Neural cell (in vitro differentiated cells): Measurements from ENCODE around the gene LSAMP. TPM values are rescaled to one million over a fixed set of nuclear protein-coding genes. Genes with fewer than 3 reads are reported as not detected.

ENCODE experiments used
- H2AFZ ChIP-seq: fragments of 200-600, 300-800 bp; sonication (generic), shearing (Covaris generic); 2 replicates; pipeline ENCODE4 v1.6.0; 2014; ENCODE audit warnings: low read depth, mild to moderate bottlenecking, antibody characterized with exemption, low read length, moderate library complexity
- H3F3A ChIP-seq: fragments of 200-600 bp; shearing (Covaris generic); 2 replicates; pipeline ENCODE4 v1.6.1; 2016; ENCODE audit warnings: mild to moderate bottlenecking, moderate library complexity, mixed read lengths, antibody characterized with exemption, low read length; ENCODE audit not compliant: insufficient read depth, poor library complexity, severe bottlenecking
- H3K27ac ChIP-seq: fragments of 200-600, 300-800 bp; sonication (generic), shearing (Covaris generic); 2 replicates; pipeline ENCODE4 v1.5.1; 2014; ENCODE audit warnings: mild to moderate bottlenecking, low read length, moderate library complexity
- H3K27me3 ChIP-seq: fragments of 300-800, 200-600 bp; sonication (generic), shearing (Covaris generic); 2 replicates; pipeline ENCODE4 v1.6.0; 2014; ENCODE audit warnings: mild to moderate bottlenecking, low read depth, low read length, moderate library complexity; ENCODE audit not compliant: insufficient read depth
- H3K36me3 ChIP-seq: fragments of 300-800, 200-600 bp; sonication (generic), shearing (Covaris generic); 2 replicates; pipeline ENCODE4 v1.5.1; 2014; ENCODE audit warnings: mild to moderate bottlenecking, antibody characterized with exemption, low read length, moderate library complexity; ENCODE audit not compliant: insufficient read depth
- H3K4me2 ChIP-seq: fragments of 300-800, 200-600 bp; sonication (generic), shearing (Covaris generic); 2 replicates; pipeline ENCODE4 v1.6.0; 2014; ENCODE audit warnings: mild to moderate bottlenecking, low read length
- H3K4me3 ChIP-seq: fragments of 300-800, 200-600 bp; sonication (generic), shearing (Covaris generic); 2 replicates; pipeline ENCODE4 v1.5.1; 2014; ENCODE audit warnings: mild to moderate bottlenecking, low read length, moderate library complexity
- H3K79me2 ChIP-seq: fragments of 200-600 bp; shearing (Covaris generic); replicated peaks from 2 replicates; pipeline ENCODE4 v1.6.0; 2014; ENCODE audit warnings: mild to moderate bottlenecking, low read length, moderate library complexity; ENCODE audit not compliant: insufficient read depth
- H3K9ac ChIP-seq: fragments of 300-800, 200-600 bp; sonication (generic), shearing (Covaris generic); 2 replicates; pipeline ENCODE4 v1.6.1; 2016; ENCODE audit warnings: mild to moderate bottlenecking, low read length, mixed read lengths
- H3K9me2 ChIP-seq: fragments of 200-600 bp; shearing (Covaris generic); 2 replicates; pipeline ENCODE4 v1.6.1; 2016; ENCODE audit warnings: mild to moderate bottlenecking, low read length, mixed read lengths; ENCODE audit not compliant: insufficient read depth
- H3K9me3 ChIP-seq: fragments of 200-600, 300-800 bp; sonication (generic), shearing (Covaris generic); 2 replicates; pipeline ENCODE4 v1.6.1; 2016; ENCODE audit warnings: mild to moderate bottlenecking, mixed run types, low read length, moderate library complexity, mixed read lengths
- H4K20me1 ChIP-seq: fragments of 200-600 bp; shearing (Covaris generic); 2 replicates; pipeline ENCODE4 v1.6.1; 2016; ENCODE audit warnings: mild to moderate bottlenecking, mixed run types; ENCODE audit not compliant: insufficient read depth
- CTCF ChIP-seq: fragments of 450-650 bp; IDR thresholded peaks from 2 replicates; pipeline ENCODE4 v1.5.1; 2014; ENCODE audit warnings: antibody characterized with exemption, mild to moderate bottlenecking, moderate library complexity; ENCODE audit not compliant: poor library complexity, severe bottlenecking
- EP300 ChIP-seq: fragments of 450-650 bp; conservative IDR thresholded peaks from 2 replicates; pipeline ENCODE4 v1.6.1; 2014; ENCODE audit warnings: antibody characterized with exemption, mild to moderate bottlenecking, moderate library complexity; ENCODE audit not compliant: poor library complexity, severe bottlenecking
- EZH2 ChIP-seq: fragments of 200-600, 300-800 bp; shearing (Covaris generic), sonication (generic); IDR thresholded peaks from 2 replicates; pipeline ENCODE4 v1.6.1; 2014; ENCODE audit warnings: antibody characterized with exemption, low read length, borderline replicate concordance, mild to moderate bottlenecking; ENCODE audit not compliant: insufficient read depth, poor library complexity, severe bottlenecking
- MXI1 ChIP-seq: fragments of 450-650 bp; conservative IDR thresholded peaks from 2 replicates; pipeline ENCODE4 v1.6.1; 2014; ENCODE audit warnings: antibody characterized with exemption, mild to moderate bottlenecking; ENCODE audit not compliant: poor library complexity, severe bottlenecking
- POLR2AphosphoS5 ChIP-seq: IDR thresholded peaks from 2 replicates; pipeline ENCODE4 v1.6.1; 2012
- RAD21 ChIP-seq: fragments of 450-650 bp; conservative IDR thresholded peaks from 2 replicates; pipeline ENCODE4 v1.6.1; 2014; ENCODE audit warnings: antibody characterized with exemption, mild to moderate bottlenecking, moderate library complexity
- REST ChIP-seq: IDR thresholded peaks from 2 replicates; pipeline ENCODE4 v1.6.1; 2012; ENCODE audit warnings: borderline replicate concordance
- SMC3 ChIP-seq: fragments of 450-650 bp; conservative IDR thresholded peaks from 2 replicates; pipeline ENCODE4 v1.6.1; 2014; ENCODE audit warnings: antibody characterized with exemption, mild to moderate bottlenecking, moderate library complexity; ENCODE audit not compliant: poor library complexity
- TAF1 ChIP-seq: IDR thresholded peaks from 2 replicates; pipeline ENCODE4 v1.6.1; 2012; ENCODE audit warnings: low read depth
- polyA plus RNA-seq: library from polyadenylated mRNA; depleted of rRNA; stranded (reverse); fragments of >200 nt; gene quantifications from 2 replicates; pipeline ENCODE4 v1.2.3, GENCODE V29; 2014

Gene LSAMP
- polyA plus RNA-seq, 1 donor from 2014 or later = 93.6 TPM

- H3K4me3 ChIP-seq = no peak overlapping the region
These were observed 523.6 kb downstream of the LSAMP start for GRCh38 chr3:115921711-115922110.

GRCh38 chr3:115918900-115919299 lies 526.4 kb downstream of the LSAMP start:
- Histone ChIP-seq H3K4me2 (no peak overlapping the region), H4K20me1 (no peaks in the 10 kb centered on the region), H3F3A (no peaks in the 10 kb centered on the region), H3K4me3 (no peak overlapping the region), H3K79me2 (no peaks in the 10 kb centered on the region), H3K27me3 (no peaks in the 10 kb centered on the region), H3K9me2 (no peaks in the 10 kb centered on the region), H3K27ac (no peak overlapping the region), H3K9ac (no peak overlapping the region), H2AFZ (no peak overlapping the region), H3K36me3 (no peaks in the 10 kb centered on the region), H3K9me3 (no peaks in the 10 kb centered on the region)
- TF ChIP-seq RAD21 = no peak
- TF ChIP-seq POLR2AphosphoS5 = no peak
- no peak for TF ChIP-seq CTCF
- TF ChIP-seq EP300 = no peak
- no peak for TF ChIP-seq REST

More at GRCh38 chr3:115921711-115922110, 523.6 kb downstream of the LSAMP start:
- Histone ChIP-seq H3K27me3 (no peaks in the 10 kb centered on the region), H2AFZ (no peak overlapping the region), H3K4me2 (no peak overlapping the region), H3K9me2 (no peaks in the 10 kb centered on the region), H3K36me3 (no peaks in the 10 kb centered on the region), H3K27ac (no peak overlapping the region), H3F3A (no peaks in the 10 kb centered on the region), H3K9me3 (no peaks in the 10 kb centered on the region), H4K20me1 (no peaks in the 10 kb centered on the region), H3K9ac (no peak overlapping the region), H3K79me2 (no peaks in the 10 kb centered on the region)
- TF ChIP-seq REST (no peak), POLR2AphosphoS5 (no peak), TAF1 (no peak), EP300 (no peak), SMC3 (no peak), EZH2 (no peak), MXI1 (no peak)
